GM12878 (cell line): ENCODE measurements around the gene DCST1. TPM values are rescaled to one million over a fixed set of nuclear protein-coding genes. Genes with fewer than 3 reads are reported as not detected.

Experiments used
- ATAC-seq: fragments of 200-7000 bp; cut with Tn5 transposase; 3 replicates; pipeline ENCODE4 v1.9.1; 2020; ENCODE audit warnings: mild to moderate bottlenecking, moderate library complexity
- BruUV-seq: library from RNA; stranded (reverse); fragments of 400-500 nt; replicated peaks from 2 replicates; lab custom pipeline; 2021; lab: Mats Ljungman, UMichigan
- CTCF ChIA-PET: fragments of 300-600 bp; sonication (Branson Sonifier 250); formaldehyde crosslinking; extraction: SDS; loops from one replicate; lab custom pipeline; 2021; ENCODE audit warnings: inconsistent platforms; lab: Yijun Ruan, JAX
- POLR2A ChIA-PET: fragments of 350-600 bp; formaldehyde crosslinking; extraction: SDS; loops from one replicate; lab custom pipeline; 2021; ENCODE audit warnings: inconsistent platforms; lab: Charles Lee
- RAD21 ChIA-PET: fragments of 300-600 bp; sonication (Branson Sonifier 250); formaldehyde crosslinking; loops from one replicate; lab custom pipeline; 2023; ENCODE audit warnings: antibody characterized with exemption; ENCODE audit not compliant: unreplicated experiment; lab: Charles Lee
- SMC1A ChIA-PET: fragments of 300-600 bp; sonication (Branson Sonifier 250); formaldehyde crosslinking; loops from one replicate; lab custom pipeline; 2023; ENCODE audit not compliant: unreplicated experiment, uncharacterized antibody; lab: Charles Lee
- DNase-seq: peaks from one replicate; pipeline ENCODE4 v3.0.0-alpha.2; 2011; ENCODE audit warnings: low read depth, low spot score
- FAIRE-seq: peaks from 3 replicates; lab custom pipeline; 2011; peaks lifted over from hg19 to GRCh38; lab: Jason Lieb, UNC
- H2AFZ ChIP-seq: 2 replicates; pipeline ENCODE4 v1.6.0; 2011; ENCODE audit warnings: low read depth, low read length, control low read depth; ENCODE audit not compliant: control insufficient read depth
- H3K27ac ChIP-seq: 2 replicates; pipeline ENCODE4 v1.5.1; 2011; ENCODE audit warnings: control low read depth; ENCODE audit not compliant: control insufficient read depth, insufficient read depth
- H3K27me3 ChIP-seq, 2 experiments: replicated peaks in 1 of 2; 2 replicates each; pipeline versions ENCODE4 v1.6.0 to v1.6.1; 2011; ENCODE audit warnings: low read length in 1 of 2; ENCODE audit not compliant: control insufficient read depth in 2 of 2, insufficient read depth in 2 of 2
- H3K36me3 ChIP-seq, 2 experiments: 2 replicates each; pipeline ENCODE4 v1.5.1; 2011; ENCODE audit warnings: low read length in 1 of 2; ENCODE audit not compliant: control insufficient read depth in 2 of 2, insufficient read depth in 2 of 2
- H3K4me1 ChIP-seq: 2 replicates; pipeline ENCODE4 v1.6.1; 2011; ENCODE audit warnings: mild to moderate bottlenecking, low read length, moderate library complexity, mixed read lengths; ENCODE audit not compliant: control insufficient read depth, insufficient read depth
- H3K4me2 ChIP-seq: 2 replicates; pipeline ENCODE4 v1.6.0; 2011; ENCODE audit warnings: control low read depth; ENCODE audit not compliant: control insufficient read depth, insufficient read depth
- H3K4me3 ChIP-seq: fragments of 200-600 bp; sonication (generic); 2 replicates; pipeline ENCODE4 v1.5.1; 2016
- H3K79me2 ChIP-seq: 2 replicates; pipeline ENCODE4 v1.6.0; 2011; ENCODE audit warnings: low read length; ENCODE audit not compliant: control insufficient read depth, insufficient read depth
- H3K9ac ChIP-seq: 2 replicates; pipeline ENCODE4 v1.8.0; 2011; ENCODE audit warnings: low read length, control low read depth, mixed read lengths; ENCODE audit not compliant: control insufficient read depth, insufficient read depth
- H3K9me3 ChIP-seq: replicated peaks from 3 replicates; pipeline ENCODE4 v1.5.1; 2011; ENCODE audit warnings: mild to moderate bottlenecking, low read length; ENCODE audit not compliant: control insufficient read depth, insufficient read depth
- H4K20me1 ChIP-seq: 2 replicates; pipeline ENCODE4 v1.6.0; 2011; ENCODE audit not compliant: control insufficient read depth, insufficient read depth
- ATF2 ChIP-seq: IDR thresholded peaks from 2 replicates; pipeline ENCODE4 v1.6.1; 2012; ENCODE audit warnings: low read length, inconsistent platforms
- BCL3 ChIP-seq: IDR thresholded peaks from 2 replicates; pipeline ENCODE4 v1.6.1; 2011; ENCODE audit warnings: borderline replicate concordance, low read depth, mild to moderate bottlenecking, moderate library complexity, low read length; ENCODE audit not compliant: insufficient read depth, poor library complexity, severe bottlenecking
- BHLHE40 ChIP-seq, 2 experiments: fragments of 450-650 bp in 1 of 2; IDR thresholded peaks; 2 replicates each; pipeline ENCODE4 v1.6.1; 2011 to 2017; ENCODE audit warnings: low read depth in 2 of 2, borderline replicate concordance in 1 of 2, improper control_type of control experiment in 1 of 2, low read length in 1 of 2, mild to moderate bottlenecking in 1 of 2
- EZH2 ChIP-seq: IDR thresholded peaks from 2 replicates; pipeline ENCODE4 v1.6.1; 2012; ENCODE audit warnings: low read depth, mild to moderate bottlenecking, control low read depth, inconsistent platforms, low read length, borderline replicate concordance; ENCODE audit not compliant: control insufficient read depth
- NBN ChIP-seq: fragments of 450-650 bp; IDR thresholded peaks from 2 replicates; pipeline ENCODE4 v1.6.1; 2016
- NFXL1 ChIP-seq: fragments of 450-650 bp; IDR thresholded peaks from 2 replicates; pipeline ENCODE4 v1.6.1; 2017; ENCODE audit warnings: antibody characterized with exemption, mild to moderate bottlenecking, borderline replicate concordance
- POU2F2 ChIP-seq: IDR thresholded peaks from 3 replicates; pipeline ENCODE4 v1.6.1; 2011; ENCODE audit warnings: low read depth, mild to moderate bottlenecking, low read length, borderline replicate concordance
- SIN3A ChIP-seq: IDR thresholded peaks from 2 replicates; pipeline ENCODE4 v1.6.1; 2012; ENCODE audit warnings: low read depth, low read length, improper control_type of control experiment
- STAT3 ChIP-seq: IDR thresholded peaks from 2 replicates; pipeline ENCODE4 v1.6.1; 2011; ENCODE audit warnings: low read depth, low read length, improper control_type of control experiment
- SUPT20H ChIP-seq: IDR thresholded peaks from 2 replicates; pipeline ENCODE4 v1.6.1; 2011; ENCODE audit warnings: low read depth, mild to moderate bottlenecking, low read length, moderate library complexity, borderline replicate concordance; ENCODE audit not compliant: control insufficient read depth
- TCF7 ChIP-seq: IDR thresholded peaks from 2 replicates; pipeline ENCODE4 v1.6.1; 2014; ENCODE audit warnings: antibody characterized with exemption, borderline replicate concordance
- YBX1 ChIP-seq: fragments of 450-650 bp; IDR thresholded peaks from 2 replicates; pipeline ENCODE4 v1.6.1; 2016; ENCODE audit warnings: antibody characterized with exemption
- ZNF24 ChIP-seq: fragments of 450-650 bp; IDR thresholded peaks from 2 replicates; pipeline ENCODE4 v1.6.1; 2017; ENCODE audit warnings: antibody characterized with exemption, mild to moderate bottlenecking
- ZNF687 ChIP-seq: fragments of 450-650 bp; IDR thresholded peaks from 2 replicates; pipeline ENCODE4 v1.6.1; 2017; ENCODE audit warnings: mild to moderate bottlenecking, moderate library complexity
- WGBS: methylation state at CpG from one replicate; pipeline ENCODE4 v1.1.6; 2016; ENCODE audit warnings: low lambda C conversion rate; ENCODE audit not compliant: insufficient replicate concordance, insufficient coverage; ENCODE audit errors: missing lambda C conversion rate; 5-methylcytosine and 5-hydroxymethylcytosine counted together
- in situ Hi-C: fragments of 300-500 bp; cut with MboI; formaldehyde crosslinking; loops from 9 replicates; pipeline ENCODE4 v1.14.3; 2018; ENCODE audit warnings: mixed read lengths
- intact Hi-C: fragments of 100-400 bp; cut with micrococcal nuclease; formaldehyde crosslinking; loops from one replicate; pipeline ENCODE4 v1.14.2; 2022; ENCODE audit not compliant: unreplicated experiment
- polyA plus RNA-seq, 11 experiments: library from polyadenylated mRNA; depleted of rRNA in 4 of 11; unstranded in 6 of 11; stranded (reverse) in 5 of 11; fragments of >200 nt; fragmentation: Nextera tagmentation in 4 of 11; fragmentation: Illumina TruSeq in 1 of 11; extraction: Ambion mirVana in 4 of 11; extraction: Trizol in 1 of 11; gene quantifications; 1 replicate in 1 of 11; 2 replicates in 10 of 11; pipeline versions ENCODE4 v1.2.1 to v1.2.3, GENCODE V29; 2011 to 2016; ENCODE audit warnings: inconsistent platforms in 2 of 11, missing spikeins in 2 of 11, low read depth in 1 of 11
- total RNA-seq, 4 experiments: library from RNA; depleted of rRNA in 3 of 4; stranded (reverse); fragments of >200 nt in 3 of 4; fragmentation: Illumina TruSeq in 1 of 4; extraction: Trizol in 1 of 4; gene quantifications; 2 replicates each; pipeline versions ENCODE4 v1.2.1 to v1.2.3, GENCODE V29; 2013 to 2021

DCST1 gene
- total and polyA plus RNA-seq, 10 of the 15 experiments (the other 5 are each of a cell fraction or from before 2014, with no cell fraction given), result not detected

GRCh38 chr1:155050560-155051341 lies 17.1 kb downstream of the DCST1 start, which contains the start of gene ADAM15:
Gene ADAM15, plus strand, starts transcription at chr1:155051316. Its CDS starts 71 bp downstream, at chr1:155051387.
- H3K27ac ChIP-seq, result peak within 1 kb of the TSS; percentile 15; the same call in 1 of the 2 replicates
- POLR2A ChIA-PET, result interaction anchor here (0.7 to 1.7 kb wide), 4 partner anchors 34 to 110 kb away, joined by 3 to 4 read pairs (median 4); no protein-coding TSS in a partner anchor
- H3K9ac ChIP-seq, result peak within 1 kb of the TSS; percentile 65
- in situ Hi-C loops, result no loop called here
- H3K4me2 ChIP-seq, result peak within 1 kb of the TSS; percentile 96
- intact Hi-C loops, result no loop called here
- H3K4me3 ChIP-seq, result peak within 1 kb of the TSS; percentile 91
- no peaks in the 10 kb centered on the region for H3K36me3 ChIP-seq
- BruUV-seq, result no TSS peak
- 1% methylated on average over 83 of the region's 99 CpGs for WGBS
- peak within 1 kb of the TSS; percentile 92 for H2AFZ ChIP-seq
- H3K27me3 ChIP-seq, result no peaks in the 10 kb centered on the region
- CTCF ChIA-PET, result interaction anchor here (0.6 to 3.7 kb wide), 23 partner anchors 9 to 491 kb away, joined by 3 to 27 read pairs (median 4); partner anchors contain the start of genes EFNA3, PBXIP1, PMVK and PYGO2
- no peaks in the 10 kb centered on the region; the same call in 1 of the 2 replicates for H3K79me2 ChIP-seq
- H3K4me1 ChIP-seq, result peaks cover 13% of the 10 kb centered on the region
- H3K9me3 ChIP-seq, result no peaks in the 10 kb centered on the region
- RAD21 ChIA-PET, result interaction anchor here (0.5 to 2.7 kb wide), 15 partner anchors 9 to 1371 kb away, joined by 3 to 16 read pairs (median 4); partner anchors contain the start of genes PBXIP1 and PYGO2
- no peaks in the 10 kb centered on the region for H4K20me1 ChIP-seq
- SMC1A ChIA-PET, result interaction anchor here (0.8 to 2.4 kb wide), 4 partner anchors 9 to 107 kb away, joined by 3 to 12 read pairs (median 4); no protein-coding TSS in a partner anchor
- peak; percentile 89 for ATAC-seq
- FAIRE-seq, result peak; percentile 83
- DNase-seq, result no peak
- no peak; the same call in 1 of the 2 replicates for TF ChIP-seq ZNF687
- TF ChIP-seq BCL3, result no peak
- TF ChIP-seq NFXL1, result no peak
- TF ChIP-seq EZH2, result no peak
- 0 out of 2 replicates have a peak, but pooled peaks have one; percentile 57 for TF ChIP-seq NBN
- no peak for TF ChIP-seq SUPT20H
- no peak for TF ChIP-seq ATF2
- TF ChIP-seq YBX1, result no peak
- TF ChIP-seq TCF7, result no peak
- no peak for TF ChIP-seq SIN3A
- 0 out of 3 replicates have a peak, but pooled peaks have one; percentile 24 for TF ChIP-seq POU2F2
- no peak for TF ChIP-seq ZNF24
- peak; percentile 30 to 76; a peak in 2 of 4 replicates for TF ChIP-seq BHLHE40 (IDR thresholded peaks at IDR 0.05; ENCODE audit: borderline replicate concordance in 1 of 2, low read depth in 2 of 2, low read length in 1 of 2)
- no peak for TF ChIP-seq STAT3
